NCI-H2196 (cell line): Measurements from ENCODE around the gene SEMA5A.

ENCODE experiments used
- DNase-seq: peaks from one replicate; lab custom pipeline; 2025; ENCODE audit not compliant: unreplicated experiment; lab: John Stamatoyannopoulos, UW

Gene SEMA5A

GRCh38 chr5:9340085-9340484 lies 205.8 kb downstream of the SEMA5A start:
- DNase-seq, result no peak

DNA sequence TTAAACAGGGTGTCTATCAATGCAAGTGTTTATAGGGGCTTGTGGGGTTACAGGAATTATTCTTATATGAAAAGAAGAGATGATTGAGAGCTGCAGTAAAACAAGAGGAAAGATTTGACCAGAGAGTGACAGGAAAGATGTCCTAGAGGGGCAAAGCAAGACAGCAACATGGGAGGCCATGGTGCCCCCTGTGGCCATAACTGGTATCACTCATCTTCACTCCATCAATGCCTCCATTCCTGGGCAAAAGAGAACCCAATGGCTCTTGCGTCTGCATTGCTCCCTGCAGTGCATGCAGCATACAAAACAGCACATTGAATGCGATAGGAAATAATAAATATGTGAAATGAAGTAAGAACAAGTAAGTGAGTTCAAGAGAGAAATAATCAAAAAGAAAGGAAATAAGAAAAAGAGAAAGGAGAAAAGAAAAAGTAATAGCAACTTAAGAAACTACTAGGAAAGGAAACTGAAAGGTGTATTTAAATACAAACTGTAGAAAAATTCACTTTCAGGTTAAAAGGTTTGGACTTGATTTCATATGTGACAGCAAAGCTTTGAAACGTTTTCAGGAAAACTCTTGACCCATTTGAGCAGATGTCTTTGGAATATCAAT lies 206.6 kb downstream of the SEMA5A start:
- DNase-seq, result no peak

DNA sequence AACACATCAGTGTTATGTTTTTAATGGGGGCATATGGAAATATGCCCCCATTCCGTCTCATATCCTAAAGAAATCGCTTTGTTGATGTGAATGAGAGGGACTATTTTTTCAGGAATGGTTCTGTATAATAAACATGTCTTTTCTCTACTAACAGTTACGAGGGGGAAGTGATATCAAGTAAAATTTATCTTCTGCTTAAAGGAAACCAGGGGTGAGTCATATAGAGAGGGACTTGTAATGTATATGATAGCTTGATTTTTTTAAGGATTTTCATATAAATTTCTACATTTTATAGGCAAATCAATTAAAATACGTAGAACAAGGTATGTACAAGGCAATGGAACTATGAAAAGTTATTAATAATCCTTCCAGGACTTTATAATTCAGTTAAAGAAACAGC lies 207.1 kb downstream of the SEMA5A start:
- DNase-seq, result no peak

GRCh38 chr5:9337928-9338595 lies 207.8 kb downstream of the SEMA5A start:
- no peak for DNase-seq

DNA sequence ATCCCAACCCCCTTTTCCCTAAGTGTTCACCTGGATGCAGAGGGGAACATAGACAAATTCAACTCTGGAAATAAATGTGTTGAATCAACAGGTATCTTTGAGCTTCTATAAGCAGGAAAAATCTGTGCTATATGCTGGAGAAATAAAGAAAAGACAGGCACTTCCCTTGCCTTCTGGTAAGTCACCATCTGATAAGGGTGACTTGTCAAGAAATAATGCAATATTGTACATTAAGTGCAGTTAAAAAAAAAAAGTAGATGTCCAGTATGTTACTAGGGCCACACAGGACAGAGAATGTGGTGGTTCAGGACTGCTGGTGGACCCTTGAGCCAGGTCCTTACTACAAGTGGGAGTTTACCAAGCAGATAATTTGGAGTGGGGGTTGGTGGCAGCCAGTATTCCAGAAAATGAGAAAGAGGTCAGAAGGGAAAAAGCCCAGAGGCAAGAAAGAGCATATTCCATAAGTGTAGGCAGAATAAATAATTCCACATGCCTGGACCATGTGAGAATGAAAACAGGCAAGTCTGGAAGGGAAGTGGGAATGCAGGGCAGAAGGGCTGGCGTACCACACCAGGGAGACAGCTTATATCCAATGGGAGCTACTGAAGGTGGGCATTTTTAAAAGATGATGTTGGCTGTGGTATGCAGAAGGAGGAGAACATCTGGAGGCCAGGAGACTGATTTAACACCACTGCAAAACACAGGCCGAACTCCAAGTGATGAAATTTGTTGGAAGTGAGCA lies 209.9 kb downstream of the SEMA5A start:
- no peak for DNase-seq

DNA sequence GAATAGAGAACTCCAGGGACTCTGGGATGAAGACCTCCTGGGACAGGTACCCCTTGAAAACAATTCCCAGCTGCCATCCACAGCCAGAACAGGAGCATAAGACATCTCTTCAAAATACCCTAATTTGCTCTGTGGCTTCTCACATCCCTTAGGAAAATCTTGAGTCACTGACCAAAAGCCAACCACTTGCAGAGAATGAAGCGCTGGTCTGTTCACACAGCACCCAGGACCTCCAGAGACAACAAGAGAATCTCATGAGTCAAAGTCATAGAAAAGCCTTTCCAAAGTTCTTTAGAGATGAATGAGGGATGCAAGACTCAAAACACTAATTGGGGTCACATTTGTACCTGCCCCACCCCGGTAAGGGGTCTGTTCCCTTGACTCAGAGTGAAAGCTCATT lies 210.6 kb downstream of the SEMA5A start:
- no peak for DNase-seq

GRCh38 chr5:9332026-9332425 lies 213.8 kb downstream of the SEMA5A start:
- no peak for DNase-seq

GRCh38 chr5:9331372-9331771 lies 214.5 kb downstream of the SEMA5A start:
- DNase-seq, result no peak

DNA sequence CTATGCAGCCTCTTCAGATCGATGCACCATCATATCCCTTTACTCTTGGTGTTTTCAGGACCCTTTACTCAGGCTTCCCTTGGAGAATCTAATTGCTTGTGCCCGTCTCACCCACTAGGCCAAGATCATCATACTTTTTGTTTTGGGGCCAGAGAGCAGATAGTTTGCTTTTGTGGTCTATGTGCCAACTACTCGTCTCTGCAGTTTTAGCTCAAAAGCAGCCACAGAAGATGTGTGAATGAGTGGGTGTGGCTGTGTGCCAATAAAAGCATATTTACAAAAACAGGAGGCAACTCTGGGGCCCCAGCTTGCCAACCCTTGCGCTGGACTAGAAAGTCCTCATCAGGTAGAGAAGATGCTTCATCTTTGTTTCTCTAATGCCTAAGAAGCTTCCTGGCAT lies 216.8 kb downstream of the SEMA5A start:
- DNase-seq, result no peak

- DNase-seq, result no peak
Observed at GRCh38 chr5:9325549-9325948, 220.3 kb downstream of the SEMA5A start.

GRCh38 chr5:9324348-9325077 lies 221.4 kb downstream of the SEMA5A start:
- no peak for DNase-seq

DNA sequence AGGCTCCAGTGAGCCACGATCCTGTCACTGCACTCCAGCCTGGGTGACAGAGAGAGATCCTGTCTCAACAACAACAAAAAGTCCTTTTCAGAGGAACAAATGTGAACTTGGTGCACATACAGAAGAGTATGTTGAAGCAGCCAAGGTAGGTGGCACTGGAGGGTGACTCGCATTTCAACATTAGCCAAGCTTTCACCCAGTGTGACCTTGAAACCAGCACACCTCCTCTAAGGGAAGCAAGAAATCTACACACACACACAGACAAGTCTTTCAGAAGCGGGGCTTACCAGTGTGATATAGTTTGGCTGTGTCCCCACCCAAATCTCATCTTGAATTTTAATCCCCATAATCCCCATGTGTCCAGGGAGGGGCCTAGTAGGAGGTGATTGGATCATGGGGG lies 225.2 kb downstream of the SEMA5A start:
- no peak for DNase-seq

GRCh38 chr5:9318031-9318430 lies 227.8 kb downstream of the SEMA5A start:
- DNase-seq, result no peak

DNA sequence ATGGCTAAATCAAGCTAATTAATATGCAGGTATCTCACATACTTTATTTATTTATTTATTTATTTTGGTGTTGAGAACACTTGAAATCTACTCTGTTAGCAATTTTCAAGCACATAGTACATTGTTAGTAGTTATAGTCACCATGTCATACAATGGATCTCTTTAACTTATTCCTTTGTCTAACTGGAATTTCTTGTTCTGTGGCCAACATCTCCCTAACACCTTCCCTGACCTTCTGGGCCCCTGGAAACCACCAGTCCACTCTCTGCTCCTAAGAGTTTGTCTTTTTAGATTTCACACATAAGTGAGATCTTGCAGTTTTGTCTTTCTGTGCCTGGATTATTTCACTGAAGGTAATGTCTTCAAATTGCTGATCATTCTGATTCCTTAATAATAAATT lies 229.1 kb downstream of the SEMA5A start:
- DNase-seq, result no peak

DNA sequence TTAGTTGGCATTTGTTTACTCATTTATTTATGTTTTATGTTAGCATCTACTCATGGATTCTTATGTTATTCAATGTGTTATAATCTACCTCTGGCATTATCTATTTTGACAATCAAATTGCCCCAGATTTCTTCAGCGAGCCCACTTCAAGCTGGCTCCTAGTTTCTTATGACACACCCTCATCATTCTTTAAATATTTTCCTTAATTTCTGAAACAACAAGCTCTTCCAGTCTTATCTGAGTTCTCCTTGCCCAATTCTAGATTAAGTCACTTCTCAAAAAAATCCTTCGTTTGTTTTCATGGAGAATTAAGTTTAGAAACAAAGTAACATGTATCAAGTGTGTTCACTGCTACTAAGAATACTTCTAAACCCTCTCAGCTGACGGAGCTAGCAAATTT lies 229.8 kb downstream of the SEMA5A start:
- DNase-seq, result no peak

GRCh38 chr5:9314558-9314957 lies 231.3 kb downstream of the SEMA5A start:
- DNase-seq, result no peak

GRCh38 chr5:9313751-9314150 lies 232.1 kb downstream of the SEMA5A start:
- no peak for DNase-seq

- DNase-seq, result no peak
Observed at GRCh38 chr5:9307150-9307549, 238.7 kb downstream of the SEMA5A start.

- DNase-seq, result no peak
Observed at GRCh38 chr5:9302218-9302617, 243.7 kb downstream of the SEMA5A start.

- DNase-seq, result no peak
Observed at GRCh38 chr5:9301200-9301599, 244.7 kb downstream of the SEMA5A start.

DNA sequence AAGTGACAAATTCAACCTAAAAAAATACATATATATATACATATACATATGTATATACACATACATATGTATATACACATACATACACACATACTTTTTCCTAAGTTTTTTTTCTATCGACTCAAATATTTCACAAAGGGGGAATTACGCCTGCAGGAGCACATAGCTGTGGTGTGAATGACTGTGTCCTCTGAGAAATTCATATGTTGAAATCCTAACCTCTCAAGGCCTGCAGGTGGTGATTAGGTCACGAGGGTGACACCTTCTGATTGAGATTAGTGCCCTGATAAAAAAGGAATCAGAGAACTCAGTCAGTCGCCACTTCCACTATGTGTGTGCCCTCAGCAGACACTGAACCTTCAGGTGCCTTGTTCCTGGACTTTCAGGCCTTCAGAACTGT lies 248.7 kb downstream of the SEMA5A start:
- no peak for DNase-seq

DNA sequence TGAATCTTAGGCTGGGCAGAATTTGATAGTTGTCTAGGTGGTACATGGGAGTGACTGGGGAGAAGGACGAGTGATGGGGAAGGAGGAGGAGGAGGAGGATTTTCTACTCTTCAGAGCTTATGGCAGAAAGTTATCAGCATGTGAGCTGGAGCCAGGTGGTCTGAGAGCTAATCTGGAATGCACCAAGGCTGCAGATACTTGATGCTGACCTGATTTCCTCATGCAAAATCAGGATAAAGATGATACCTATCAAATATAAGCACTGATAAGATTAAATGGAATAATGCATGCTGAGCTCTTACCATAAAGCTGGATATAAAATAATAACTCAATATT lies 250.4 kb downstream of the SEMA5A start:
- DNase-seq, result no peak
